Stimulated activated CD4-positive, alpha-beta T cell treated with anti-CD3 and anti-CD28 coated beads, TNF-alpha, amount 100 ng/mL, for 24 hours (primary cell): ENCODE results near the gene SLC11A2.
"Not testable (repeated sequence)": the region's sequence is repeated elsewhere in the genome, so short reads cannot be mapped to it uniquely, and the experiment has no call there.

Experiments used
- DNase-seq, 3 experiments: peaks; one replicate each; pipeline ENCODE4 v3.0.0-alpha.2; 2020; ENCODE audit warnings: low read depth in 3 of 3

The SLC11A2 gene

GRCh38 chr12:51027342-51027835 lies 1.2 kb upstream of the SLC11A2 start:
- DNase-seq: no peak

GRCh38 chr12:51025338-51025835 lies 797 bp downstream of the SLC11A2 start:
- DNase-seq: no peak

DNA sequence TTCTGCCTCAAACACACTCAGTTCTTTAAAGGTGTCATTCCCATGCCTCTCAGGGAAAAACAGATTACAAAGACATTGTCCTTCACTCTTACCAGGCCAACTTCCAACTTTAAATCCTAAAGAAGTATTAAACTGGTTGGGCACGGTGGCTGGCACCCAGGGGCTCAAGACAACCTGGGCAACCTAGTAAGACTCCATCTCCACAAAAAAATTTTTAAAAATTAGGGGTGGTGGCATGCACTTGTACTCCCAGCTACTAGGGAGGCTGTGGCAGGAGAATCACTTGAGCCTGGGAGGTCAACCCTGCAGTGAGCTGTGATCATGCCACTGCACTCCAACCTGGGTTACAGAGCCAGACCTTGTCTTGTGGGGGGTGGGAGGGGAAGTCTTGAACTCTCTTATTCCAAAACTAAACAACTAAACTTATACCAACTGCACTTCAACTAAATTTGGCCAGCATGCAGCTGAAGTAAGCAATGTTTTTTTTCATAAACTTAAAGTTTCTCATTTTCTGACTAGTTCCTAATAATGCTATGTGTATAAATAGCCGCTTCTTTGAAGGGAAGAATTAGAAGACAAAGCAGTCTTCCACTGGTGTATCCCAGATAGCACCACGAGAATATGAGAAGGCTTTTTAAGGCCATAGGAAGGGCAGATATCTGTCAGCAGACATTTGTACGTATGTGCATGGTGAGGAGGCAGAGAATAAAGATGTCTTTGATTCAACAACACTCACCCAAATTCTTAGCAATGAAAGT lies 2.4 kb downstream of the SLC11A2 start:
- DNase-seq: no peak

DNA sequence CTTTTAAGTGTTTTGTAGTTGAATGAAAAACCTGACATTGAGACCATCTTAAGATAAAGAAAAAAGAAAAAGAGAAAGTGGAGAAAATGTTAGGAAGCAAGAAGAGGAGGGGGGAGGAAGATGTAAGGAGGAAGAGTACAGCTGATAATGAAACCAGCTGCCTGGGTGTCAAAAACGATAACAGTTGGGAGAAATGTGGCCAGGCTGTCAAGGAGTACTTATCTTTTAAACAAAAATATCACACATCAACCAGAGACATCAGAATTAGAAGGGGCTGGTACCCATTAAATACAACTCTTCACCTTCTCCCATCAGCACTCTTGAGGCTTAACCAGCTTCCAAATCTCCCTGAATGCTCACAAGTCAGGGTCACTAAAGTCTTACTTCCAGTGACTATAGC lies 4.5 kb downstream of the SLC11A2 start:
- no peak for DNase-seq

GRCh38 chr12:51020448-51021182 lies 5.6 kb downstream of the SLC11A2 start:
- no peak for DNase-seq

DNA sequence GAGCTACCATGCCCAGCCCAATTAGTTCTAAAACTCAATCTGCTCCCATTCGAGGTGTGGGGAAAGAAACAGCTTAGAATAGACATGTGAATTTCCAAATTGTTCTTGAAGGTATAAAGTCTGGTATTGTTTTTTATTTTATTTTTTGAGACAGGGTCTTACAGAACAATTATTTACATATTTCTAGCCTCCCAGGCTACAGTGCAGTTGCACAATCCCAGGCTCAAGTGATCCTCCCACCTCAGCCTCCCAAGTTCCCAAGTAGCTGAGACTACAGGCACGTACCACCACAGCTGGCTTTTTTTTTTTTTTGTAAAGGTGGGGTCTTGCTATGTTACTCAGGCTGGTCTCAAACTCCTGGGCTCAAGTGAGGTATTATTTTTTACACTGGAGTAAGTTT lies 6.3 kb downstream of the SLC11A2 start:
- no peak for DNase-seq

- DNase-seq: no peak
These were observed 7.2 kb downstream of the SLC11A2 start for GRCh38 chr12:51018956-51019355.

- no peak for DNase-seq
These were observed 8.7 kb downstream of the SLC11A2 start for GRCh38 chr12:51017452-51017851.

- DNase-seq: not testable (repeated sequence)
These were observed 11.7 kb downstream of the SLC11A2 start for GRCh38 chr12:51014467-51014866.

DNA sequence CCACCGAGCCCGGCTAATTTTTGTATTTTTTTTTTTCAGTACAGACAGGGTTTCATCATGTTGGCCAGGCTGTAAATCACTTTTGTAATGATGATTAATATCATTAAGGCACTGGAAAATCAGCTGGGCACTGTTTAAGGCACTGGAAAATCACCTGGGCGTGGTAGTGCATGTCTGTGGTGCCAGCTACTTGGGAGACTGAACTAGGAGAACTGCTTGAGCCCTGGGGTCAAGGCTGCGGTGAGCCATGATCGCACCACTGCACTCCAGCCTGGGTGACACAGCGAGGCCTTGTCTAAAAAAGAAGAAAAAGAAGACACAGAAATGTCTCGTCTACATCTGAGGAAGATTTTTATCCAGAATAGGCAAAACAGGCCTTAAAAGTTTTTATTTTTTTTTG lies 12.7 kb downstream of the SLC11A2 start:
- DNase-seq: no peak

DNA sequence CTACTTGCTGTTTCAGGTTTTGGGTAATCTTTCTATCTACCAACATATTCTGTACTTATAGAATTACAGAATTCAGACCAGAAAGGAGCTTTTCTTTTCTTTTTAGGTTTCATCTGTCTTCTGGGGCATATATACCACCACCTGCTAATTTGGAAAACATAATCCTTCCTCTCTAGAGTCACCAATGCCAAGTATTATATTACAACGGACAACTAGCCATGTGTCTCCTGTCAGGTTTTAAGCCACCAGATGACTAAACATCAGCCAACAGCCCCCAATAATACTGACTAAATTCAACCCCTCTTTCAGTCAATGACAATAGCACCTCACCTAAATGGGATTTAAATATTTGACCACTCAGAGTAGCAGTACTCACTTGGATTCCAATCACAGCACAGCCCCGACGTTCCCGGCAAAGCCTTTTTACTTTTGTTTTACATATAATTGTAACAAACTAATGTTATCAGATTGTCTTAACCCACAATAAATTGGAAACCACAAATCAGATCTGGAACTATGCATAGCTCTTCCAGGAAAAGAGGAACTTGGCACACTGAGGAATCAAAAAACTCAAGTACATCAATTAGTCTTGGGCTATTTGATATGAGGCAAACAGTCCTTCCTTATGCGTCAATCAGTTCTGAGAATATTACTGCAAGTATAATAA lies 13.5 kb downstream of the SLC11A2 start:
- no peak for DNase-seq

- no peak for DNase-seq
These were observed 14.2 kb downstream of the SLC11A2 start for GRCh38 chr12:51011955-51012354.

DNA sequence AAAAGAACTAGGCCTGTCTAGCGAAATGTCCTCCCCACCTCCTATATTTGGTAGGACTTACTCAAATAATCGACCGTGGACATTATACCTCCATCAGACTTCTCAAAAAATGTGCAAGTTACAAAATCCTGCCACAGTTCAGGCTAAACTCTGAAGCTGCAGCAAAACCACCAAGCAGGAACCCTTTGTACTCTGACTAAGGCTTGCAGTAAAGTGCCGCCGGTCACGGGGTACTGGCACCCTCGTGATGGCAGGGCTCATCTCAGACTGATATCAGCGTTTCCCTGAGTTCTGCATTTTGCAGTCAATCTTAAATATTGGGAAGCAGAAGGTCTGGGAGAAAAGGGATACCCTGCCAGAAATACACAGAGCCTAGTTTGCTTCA lies 17.1 kb downstream of the SLC11A2 start:
- peak in 1 of 3 experiments; percentile 40 for DNase-seq

DNA sequence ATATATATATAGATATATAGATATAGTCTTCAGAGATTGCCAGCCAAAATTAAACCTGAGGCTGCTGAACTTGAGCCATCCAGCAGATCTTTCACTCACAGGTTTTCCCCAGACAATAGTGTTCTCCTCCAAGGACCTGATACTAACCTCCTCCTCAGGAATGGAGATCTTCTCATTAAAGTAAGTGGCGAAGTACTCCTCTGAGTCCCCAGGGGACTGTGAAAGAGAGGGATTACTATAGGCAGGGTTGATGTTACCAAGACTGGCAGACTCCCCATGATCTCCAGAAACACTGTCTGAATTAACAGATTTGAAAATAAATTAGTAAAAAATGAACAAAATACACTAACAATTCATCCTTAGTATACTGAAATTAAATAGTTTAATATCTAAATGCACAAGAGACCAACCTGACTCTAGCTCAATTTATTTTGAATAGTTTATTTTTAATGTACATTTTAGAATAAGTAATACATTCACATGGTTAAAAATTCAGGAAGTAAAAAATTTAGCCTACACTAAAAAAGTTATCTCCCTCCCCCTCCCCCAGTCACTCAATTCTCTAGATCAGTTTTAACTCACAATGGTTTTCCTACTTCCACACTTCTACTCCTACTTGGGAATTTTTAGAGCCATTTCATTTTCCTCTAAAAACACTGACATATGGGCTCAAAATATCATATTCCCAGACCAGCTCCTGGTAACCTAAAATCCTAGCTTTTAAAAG lies 17.7 kb downstream of the SLC11A2 start:
- no peak for DNase-seq

DNA sequence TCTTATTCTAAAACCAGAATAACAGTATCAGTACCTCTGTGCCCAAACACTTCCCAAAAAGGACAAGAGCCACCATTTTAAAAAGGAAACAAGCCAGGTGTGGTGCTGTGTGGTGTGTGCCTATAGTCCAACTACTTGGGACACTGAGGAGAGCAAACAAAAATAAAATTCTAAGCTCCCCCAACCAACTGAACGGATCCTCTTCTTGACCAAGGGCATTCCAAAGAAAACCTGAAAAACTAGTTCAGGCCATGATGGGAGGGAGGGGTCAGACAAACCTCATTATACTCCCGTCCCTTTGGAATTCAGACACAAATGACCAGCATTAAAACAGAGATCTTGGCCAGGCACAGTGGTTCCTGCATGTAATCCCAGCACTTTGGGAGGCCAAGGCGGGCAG lies 20.5 kb downstream of the SLC11A2 start:
- no peak for DNase-seq

GRCh38 chr12:51005030-51005429 lies 21.2 kb downstream of the SLC11A2 start:
- DNase-seq: no peak

- no peak for DNase-seq
These were observed 21.7 kb downstream of the SLC11A2 start for GRCh38 chr12:51004504-51004903.

DNA sequence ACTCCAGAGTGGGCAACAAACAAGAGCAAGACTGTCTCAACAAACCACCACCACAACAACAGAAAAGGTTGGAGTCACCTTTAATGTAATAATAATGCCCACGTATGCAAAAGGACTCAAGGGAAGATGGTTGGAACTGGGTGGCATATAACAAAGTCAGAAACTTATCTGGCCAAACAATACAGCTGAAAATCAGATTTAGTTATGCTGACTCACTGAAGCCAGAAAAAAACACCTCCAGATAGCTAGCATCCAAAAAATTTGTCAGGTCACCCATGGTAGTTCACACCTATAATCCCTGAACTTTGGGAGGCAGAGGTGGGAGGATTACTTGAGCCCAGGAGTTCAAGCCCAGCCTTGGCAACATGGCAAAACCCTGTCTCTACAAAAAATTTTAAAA lies 24.4 kb downstream of the SLC11A2 start:
- no peak for DNase-seq

DNA sequence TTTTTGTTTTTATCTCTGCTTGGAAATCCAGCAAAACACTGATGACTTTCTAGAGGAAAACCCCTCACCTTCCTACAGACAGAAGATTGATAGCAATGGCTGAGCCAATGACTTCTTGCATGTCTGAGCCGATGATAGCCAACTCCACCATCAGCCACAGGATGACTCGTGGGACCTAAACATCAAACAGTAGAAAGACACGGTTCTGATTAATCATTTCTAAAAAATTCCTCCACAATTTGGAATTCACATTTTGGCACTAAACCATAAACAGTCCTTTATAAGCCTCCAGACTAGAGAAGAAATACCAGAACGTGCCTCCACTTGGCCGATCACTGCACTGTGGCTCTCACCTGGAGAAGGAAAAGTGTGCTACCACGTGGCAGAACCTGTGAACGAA lies 25.9 kb downstream of the SLC11A2 start:
- no peak for DNase-seq

DNA sequence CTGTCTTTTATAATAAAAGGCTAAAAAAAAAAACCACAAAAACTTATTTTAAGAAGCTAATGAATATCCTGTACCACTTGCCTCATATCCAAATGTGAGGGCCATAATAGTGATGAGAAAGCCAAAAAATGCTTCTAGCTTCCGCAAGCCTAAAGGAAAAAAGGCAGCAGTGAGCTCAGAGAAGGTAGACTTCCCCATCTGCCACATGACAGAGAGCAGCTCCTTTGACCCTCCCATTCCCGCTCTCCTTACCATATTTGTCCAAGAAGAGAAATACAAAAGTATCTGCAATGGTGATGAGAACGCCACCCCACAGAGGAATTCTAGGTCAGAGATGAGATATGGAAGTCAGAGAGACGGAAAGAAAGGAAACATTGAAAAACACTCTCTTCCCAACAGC lies 27.1 kb downstream of the SLC11A2 start:
- DNase-seq: no peak

DNA sequence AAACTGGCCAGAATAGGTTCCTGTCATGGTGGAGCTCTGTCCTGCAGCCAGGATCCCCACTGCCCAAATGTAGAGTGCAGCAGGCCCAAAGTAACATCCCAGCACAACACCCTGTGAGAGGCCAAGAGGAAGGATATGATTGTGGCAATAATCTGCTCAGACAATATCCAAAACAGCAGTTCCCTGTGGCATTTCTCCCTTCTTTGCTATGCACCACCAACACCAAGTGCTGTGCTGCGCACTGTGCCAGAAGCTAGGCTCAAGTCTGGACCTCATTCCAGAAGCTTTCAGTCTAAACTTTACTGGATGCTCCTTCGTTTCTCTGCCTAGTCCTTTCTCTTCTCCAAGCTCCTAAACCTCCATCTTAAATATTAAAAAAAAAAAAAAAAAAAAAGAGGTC lies 33.4 kb downstream of the SLC11A2 start:
- DNase-seq: no peak

- DNase-seq: no peak
These were observed 34.9 kb downstream of the SLC11A2 start for GRCh38 chr12:50991291-50991690.
